Panc1 (cell line): ENCODE results near the gene ASPHD1. TPM values are rescaled to one million over a fixed set of nuclear protein-coding genes. Genes with fewer than 3 reads are reported as not detected.
A peak's percentile ranks its signal among the peaks of the same experiment; 100 is the strongest.
"Not testable (repeated sequence)": the region's sequence is repeated elsewhere in the genome, so short reads cannot be mapped to it uniquely, and the experiment has no call there.

Experiments used
- ATAC-seq: fragments of 200-7000 bp; cut with Tn5 transposase; 2 replicates; pipeline ENCODE4 v1.9.1; 2020; ENCODE audit warnings: mild to moderate bottlenecking, moderate library complexity
- BruUV-seq: library from RNA; stranded (reverse); fragments of 400-500 nt; replicated peaks from 2 replicates; lab custom pipeline; 2021; lab: Mats Ljungman, UMichigan
- CTCF ChIA-PET: fragments of 300-600 bp; sonication (Branson Sonifier 250); formaldehyde crosslinking; loops from one replicate; lab custom pipeline; 2022; ENCODE audit warnings: antibody characterized with exemption; lab: Charles Lee
- POLR2A ChIA-PET: fragments of 300-600 bp; sonication (Branson Sonifier 250); formaldehyde crosslinking; loops from one replicate; lab custom pipeline; 2022; ENCODE audit warnings: antibody characterized with exemption; lab: Charles Lee
- DNase-seq: peaks from one replicate; pipeline ENCODE4 v3.0.0-alpha.2; 2010; ENCODE audit warnings: low read depth, low spot score
- H3K27ac ChIP-seq: 2 replicates; pipeline ENCODE4 v1.5.1; 2011; ENCODE audit warnings: mild to moderate bottlenecking, low read length, inconsistent platforms
- H3K27me3 ChIP-seq: fragments of 200-500 bp; sonication (Bioruptor generic); 2 replicates; pipeline ENCODE4 v1.6.0; 2014; ENCODE audit warnings: low read length, inconsistent platforms; ENCODE audit not compliant: control insufficient read depth, insufficient read depth
- H3K36me3 ChIP-seq: fragments of 200-500 bp; sonication (Bioruptor generic); 2 replicates; pipeline ENCODE4 v1.5.1; 2014; ENCODE audit warnings: inconsistent platforms, mild to moderate bottlenecking, low read length, moderate library complexity; ENCODE audit not compliant: control insufficient read depth, insufficient read depth
- H3K4me1 ChIP-seq: 2 replicates; pipeline ENCODE4 v1.5.1; 2011; ENCODE audit warnings: inconsistent platforms, mild to moderate bottlenecking, low read length, moderate library complexity; ENCODE audit not compliant: control insufficient read depth, insufficient read depth
- H3K4me3 ChIP-seq, 2 experiments: 2 replicates each; pipeline ENCODE4 v1.5.1; 2011 to 2012; ENCODE audit warnings: low read depth in 2 of 2, low read length in 2 of 2, mild to moderate bottlenecking in 2 of 2, inconsistent platforms in 1 of 2, moderate library complexity in 1 of 2
- H3K9me3 ChIP-seq: fragments of 200-500 bp; sonication (Bioruptor generic); 2 replicates; pipeline ENCODE4 v1.5.1; 2014; ENCODE audit warnings: low read depth, mild to moderate bottlenecking, inconsistent platforms, low read length, moderate library complexity; ENCODE audit not compliant: control insufficient read depth, insufficient read depth
- POLR2AphosphoS5 ChIP-seq: IDR thresholded peaks from 2 replicates; pipeline ENCODE4 v1.6.1; 2012; ENCODE audit warnings: mild to moderate bottlenecking, low read depth, low read length, moderate library complexity
- SIN3A ChIP-seq: IDR thresholded peaks from 2 replicates; pipeline ENCODE4 v1.6.1; 2012; ENCODE audit warnings: low read depth, mild to moderate bottlenecking, low read length, moderate library complexity, borderline replicate concordance; ENCODE audit not compliant: insufficient read depth
- TCF7L2 ChIP-seq: IDR thresholded peaks from 2 replicates; pipeline ENCODE4 v1.6.1; 2011; ENCODE audit warnings: mild to moderate bottlenecking, low read depth, low read length, inconsistent platforms
- in situ Hi-C: cut with HindIII; loops from 2 replicates; pipeline ENCODE4 v1.10.0; 2016; ENCODE audit warnings: low sequenced_read_pairs, low pct_unique_long_range_greater_than_20kb
- intact Hi-C: fragments of 100-400 bp; cut with micrococcal nuclease; formaldehyde crosslinking; loops from one replicate; pipeline ENCODE4 v1.10.0; 2022; ENCODE audit not compliant: unreplicated experiment
- total RNA-seq: library from RNA; stranded (reverse); gene quantifications from one replicate; pipeline ENCODE4 v1.2.1, GENCODE V29; 2021; ENCODE audit not compliant: unreplicated experiment
- TF ChIP-seq, protein P1 (sequence below): fragments of 450-650 bp; IDR thresholded peaks from 2 replicates; pipeline ENCODE4 v1.5.1; 2017; ENCODE audit warnings: mild to moderate bottlenecking
- TF ChIP-seq, protein P2 (sequence below), 2 experiments: IDR thresholded peaks; 2 replicates each; pipeline ENCODE4 v1.6.1; 2011 to 2012; ENCODE audit warnings: low read depth in 2 of 2, control low read depth in 1 of 2, low read length in 1 of 2, mild to moderate bottlenecking in 1 of 2, moderate library complexity in 1 of 2; ENCODE audit not compliant: insufficient read depth in 1 of 2

The ASPHD1 gene
- total RNA-seq, 1 experiment from 2014 or later, result 87.0 TPM

DNA sequence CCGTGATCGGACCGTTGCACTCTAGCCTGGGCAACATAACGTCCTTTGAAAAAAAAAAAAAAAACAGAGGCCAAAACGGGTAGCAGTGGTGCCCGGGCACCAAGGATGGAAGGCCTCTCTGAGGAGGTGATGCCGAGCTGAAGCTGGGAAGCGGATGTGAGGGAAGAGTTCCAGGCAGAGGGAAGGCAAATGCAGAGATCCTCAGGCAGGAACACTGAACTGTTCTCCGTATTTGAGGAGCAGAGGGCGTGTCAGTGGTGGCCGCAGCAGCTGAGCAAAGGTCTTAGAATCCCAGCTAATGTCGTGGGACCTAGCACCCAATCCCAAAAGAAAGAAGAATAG lies 26.4 kb downstream of the ASPHD1 start:
- H3K4me1 ChIP-seq, result peaks cover 14% of the 10 kb centered on the region
- in situ Hi-C loops, result no loop called here
- peak overlapping the region; percentile 97 for H3K27ac ChIP-seq
- DNase-seq, result no peak
- no peaks in the 10 kb centered on the region for H3K27me3 ChIP-seq
- no TSS peak for BruUV-seq
- H3K9me3 ChIP-seq, result no peaks in the 10 kb centered on the region
- CTCF ChIA-PET, result interaction anchor here (0.7 kb wide), 1 partner anchor 91 kb away, joined by 6 read pairs; no protein-coding TSS in a partner anchor
- H3K4me3 ChIP-seq, result peak overlapping the region; percentile 59 to 88
- POLR2A ChIA-PET, result interaction anchor here (0.7 to 1.5 kb wide), 3 partner anchors 18 to 49 kb away, joined by 3 to 10 read pairs (median 8); no protein-coding TSS in a partner anchor
- intact Hi-C loops, result no loop called here
- TF ChIP-seq, protein P1, sequence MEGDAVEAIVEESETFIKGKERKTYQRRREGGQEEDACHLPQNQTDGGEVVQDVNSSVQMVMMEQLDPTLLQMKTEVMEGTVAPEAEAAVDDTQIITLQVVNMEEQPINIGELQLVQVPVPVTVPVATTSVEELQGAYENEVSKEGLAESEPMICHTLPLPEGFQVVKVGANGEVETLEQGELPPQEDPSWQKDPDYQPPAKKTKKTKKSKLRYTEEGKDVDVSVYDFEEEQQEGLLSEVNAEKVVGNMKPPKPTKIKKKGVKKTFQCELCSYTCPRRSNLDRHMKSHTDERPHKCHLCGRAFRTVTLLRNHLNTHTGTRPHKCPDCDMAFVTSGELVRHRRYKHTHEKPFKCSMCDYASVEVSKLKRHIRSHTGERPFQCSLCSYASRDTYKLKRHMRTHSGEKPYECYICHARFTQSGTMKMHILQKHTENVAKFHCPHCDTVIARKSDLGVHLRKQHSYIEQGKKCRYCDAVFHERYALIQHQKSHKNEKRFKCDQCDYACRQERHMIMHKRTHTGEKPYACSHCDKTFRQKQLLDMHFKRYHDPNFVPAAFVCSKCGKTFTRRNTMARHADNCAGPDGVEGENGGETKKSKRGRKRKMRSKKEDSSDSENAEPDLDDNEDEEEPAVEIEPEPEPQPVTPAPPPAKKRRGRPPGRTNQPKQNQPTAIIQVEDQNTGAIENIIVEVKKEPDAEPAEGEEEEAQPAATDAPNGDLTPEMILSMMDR, result no peak
- TF ChIP-seq TCF7L2 (no peak), SIN3A (no peak), POLR2AphosphoS5 (no peak)
- TF ChIP-seq, protein P2, sequence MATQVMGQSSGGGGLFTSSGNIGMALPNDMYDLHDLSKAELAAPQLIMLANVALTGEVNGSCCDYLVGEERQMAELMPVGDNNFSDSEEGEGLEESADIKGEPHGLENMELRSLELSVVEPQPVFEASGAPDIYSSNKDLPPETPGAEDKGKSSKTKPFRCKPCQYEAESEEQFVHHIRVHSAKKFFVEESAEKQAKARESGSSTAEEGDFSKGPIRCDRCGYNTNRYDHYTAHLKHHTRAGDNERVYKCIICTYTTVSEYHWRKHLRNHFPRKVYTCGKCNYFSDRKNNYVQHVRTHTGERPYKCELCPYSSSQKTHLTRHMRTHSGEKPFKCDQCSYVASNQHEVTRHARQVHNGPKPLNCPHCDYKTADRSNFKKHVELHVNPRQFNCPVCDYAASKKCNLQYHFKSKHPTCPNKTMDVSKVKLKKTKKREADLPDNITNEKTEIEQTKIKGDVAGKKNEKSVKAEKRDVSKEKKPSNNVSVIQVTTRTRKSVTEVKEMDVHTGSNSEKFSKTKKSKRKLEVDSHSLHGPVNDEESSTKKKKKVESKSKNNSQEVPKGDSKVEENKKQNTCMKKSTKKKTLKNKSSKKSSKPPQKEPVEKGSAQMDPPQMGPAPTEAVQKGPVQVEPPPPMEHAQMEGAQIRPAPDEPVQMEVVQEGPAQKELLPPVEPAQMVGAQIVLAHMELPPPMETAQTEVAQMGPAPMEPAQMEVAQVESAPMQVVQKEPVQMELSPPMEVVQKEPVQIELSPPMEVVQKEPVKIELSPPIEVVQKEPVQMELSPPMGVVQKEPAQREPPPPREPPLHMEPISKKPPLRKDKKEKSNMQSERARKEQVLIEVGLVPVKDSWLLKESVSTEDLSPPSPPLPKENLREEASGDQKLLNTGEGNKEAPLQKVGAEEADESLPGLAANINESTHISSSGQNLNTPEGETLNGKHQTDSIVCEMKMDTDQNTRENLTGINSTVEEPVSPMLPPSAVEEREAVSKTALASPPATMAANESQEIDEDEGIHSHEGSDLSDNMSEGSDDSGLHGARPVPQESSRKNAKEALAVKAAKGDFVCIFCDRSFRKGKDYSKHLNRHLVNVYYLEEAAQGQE (IDR thresholded peaks at IDR 0.05; ENCODE audit: insufficient read depth in 1 of 2, low read depth in 2 of 2, low read length in 1 of 2), result no peak
- ATAC-seq, result peak; percentile 16; the same call in 1 of the 2 replicates
- H3K36me3 ChIP-seq, result 0 out of 2 replicates have a peak, but pooled peaks cover 5% of the 10 kb centered on the region

DNA sequence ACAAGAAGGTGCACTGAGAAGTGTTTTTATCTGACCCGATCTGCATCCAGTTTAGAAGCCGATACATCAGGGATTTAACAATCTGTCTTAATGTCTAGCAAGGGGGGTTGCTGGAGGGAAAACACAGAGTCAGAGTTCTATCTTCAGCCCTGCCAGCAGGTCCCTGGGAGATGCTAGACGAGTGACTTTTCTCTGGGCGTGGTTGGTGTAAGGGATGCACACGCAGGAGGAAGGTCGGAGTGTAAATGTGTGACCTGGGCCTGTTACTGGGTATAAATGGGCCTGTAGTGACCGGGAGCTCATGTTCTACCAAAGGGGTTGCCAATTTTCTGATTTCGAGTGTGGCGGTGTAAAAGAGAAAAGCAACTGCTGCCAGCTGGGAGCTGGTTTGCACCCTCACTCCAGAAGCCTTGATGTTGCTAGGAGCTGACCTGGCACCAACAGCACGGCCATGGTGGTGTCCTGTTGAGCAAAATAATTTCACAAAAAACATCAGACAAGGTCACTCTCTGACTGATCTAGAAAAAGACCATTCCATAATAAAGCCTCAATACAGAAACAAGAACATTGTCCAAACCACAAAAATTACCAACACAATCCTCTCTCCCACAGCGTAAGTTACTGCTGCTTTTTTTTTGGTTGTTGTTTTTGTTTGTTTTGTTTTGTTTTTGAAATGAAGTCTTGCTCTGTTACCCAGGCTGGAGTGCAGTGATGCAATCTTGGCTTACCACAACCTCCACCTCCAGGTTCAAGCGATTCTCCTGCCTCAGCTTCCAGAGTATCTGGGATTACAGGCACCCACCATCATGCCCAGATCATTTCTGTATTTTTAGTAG lies 27.0 kb downstream of the ASPHD1 start:
- POLR2A ChIA-PET, result interaction anchor here (0.7 to 1.5 kb wide), 4 partner anchors 13 to 48 kb away, joined by 3 to 10 read pairs (median 6); no protein-coding TSS in a partner anchor
- CTCF ChIA-PET, result no interaction called here
- no peak for DNase-seq
- Histone ChIP-seq H3K9me3 (no peaks in the 10 kb centered on the region), H3K27ac (peak overlapping the region; percentile 97), H3K4me3 (peak overlapping the region; percentile 59 to 88), H3K4me1 (peaks cover 13% of the 10 kb centered on the region), H3K36me3 (0 out of 2 replicates have a peak, but pooled peaks cover 4% of the 10 kb centered on the region), H3K27me3 (no peaks in the 10 kb centered on the region)
- in situ Hi-C loops (no loop called here), intact Hi-C loops (no loop called here)
- ATAC-seq, result no peak
- BruUV-seq, result no TSS peak
- TF ChIP-seq TCF7L2, result no peak
- TF ChIP-seq, protein P2 (IDR thresholded peaks at IDR 0.05; ENCODE audit: insufficient read depth in 1 of 2, low read depth in 2 of 2, low read length in 1 of 2), result no peak
- TF ChIP-seq, protein P1, result no peak
- 0 out of 2 replicates have a peak, but pooled peaks have one; percentile 37 for TF ChIP-seq POLR2AphosphoS5

DNA sequence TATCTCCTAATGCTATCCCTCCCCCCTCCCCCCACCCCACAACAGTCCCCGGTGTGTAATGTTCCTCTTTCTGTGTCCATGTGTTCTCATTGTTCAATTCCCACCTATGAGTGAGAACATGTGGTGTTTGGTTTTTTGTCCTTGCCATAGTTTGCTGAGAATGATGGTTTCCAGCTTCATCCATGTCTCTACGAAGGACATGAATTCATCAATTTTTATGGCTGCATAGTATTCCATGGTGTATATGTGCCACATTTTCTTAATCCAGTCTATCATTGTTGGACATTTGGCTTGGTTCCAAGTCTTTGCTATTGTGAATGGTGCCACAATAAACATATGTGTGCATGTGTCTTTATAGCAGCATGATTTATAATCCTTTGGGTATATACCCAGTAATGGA lies 31.5 kb downstream of the ASPHD1 start:
- CTCF ChIA-PET, H3K4me3 ChIP-seq, H3K9me3 ChIP-seq, H3K4me1 ChIP-seq, H3K36me3 ChIP-seq, H3K27me3 ChIP-seq, in situ Hi-C loops, H3K27ac ChIP-seq, DNase-seq, intact Hi-C loops, ATAC-seq, BruUV-seq: not testable (repeated sequence)
- POLR2A ChIA-PET, result interaction anchor here (0.6 kb wide), 1 partner anchor 33 kb away, joined by 10 read pairs; the partner anchor contains the start of gene SEZ6L2
